Esophagus squamous epithelium (tissue), 4 donors: ENCODE data around the gene SDK2.

Source experiments
- POLR2A ChIP-seq, 4 donors: fragments of 450-650 bp; IDR thresholded peaks; one replicate each; pipeline ENCODE4 v1.6.1; 2017; ENCODE audit warnings: antibody characterized with exemption in 4 of 4, mild to moderate bottlenecking in 4 of 4, moderate library complexity in 3 of 4
- TF ChIP-seq, protein P1 (sequence below), 6 experiments: fragments of 450-650 bp in 4 of 6; fragments of 200-600 bp in 2 of 6; sonication (generic) in 2 of 6; IDR thresholded peaks; one replicate each; pipeline ENCODE4 v1.5.1; 2016 to 2019; ENCODE audit warnings: antibody characterized with exemption in 6 of 6, mild to moderate bottlenecking in 4 of 6, moderate library complexity in 4 of 6

DNA sequence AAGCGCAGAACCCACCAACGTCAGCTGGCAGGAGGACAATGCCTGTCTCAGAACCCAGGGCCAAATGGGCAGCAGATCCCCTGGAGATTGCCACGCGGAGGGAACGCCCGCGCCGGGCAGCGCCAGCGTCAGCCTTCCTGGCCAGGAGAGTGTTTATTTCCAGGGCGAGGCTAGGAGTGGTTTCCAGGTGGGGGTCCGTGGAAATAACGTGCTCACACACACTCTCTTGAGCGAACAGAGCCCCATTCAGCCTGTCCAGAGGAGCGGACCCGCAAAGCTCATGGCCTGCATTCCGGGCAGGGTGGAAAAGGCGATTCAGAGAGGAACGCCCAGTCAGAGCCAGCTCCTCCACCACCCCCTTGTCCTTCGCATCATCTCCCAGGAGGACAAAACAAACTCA, 40.3 kb downstream of the SDK2 start:
- TF ChIP-seq, protein P1, sequence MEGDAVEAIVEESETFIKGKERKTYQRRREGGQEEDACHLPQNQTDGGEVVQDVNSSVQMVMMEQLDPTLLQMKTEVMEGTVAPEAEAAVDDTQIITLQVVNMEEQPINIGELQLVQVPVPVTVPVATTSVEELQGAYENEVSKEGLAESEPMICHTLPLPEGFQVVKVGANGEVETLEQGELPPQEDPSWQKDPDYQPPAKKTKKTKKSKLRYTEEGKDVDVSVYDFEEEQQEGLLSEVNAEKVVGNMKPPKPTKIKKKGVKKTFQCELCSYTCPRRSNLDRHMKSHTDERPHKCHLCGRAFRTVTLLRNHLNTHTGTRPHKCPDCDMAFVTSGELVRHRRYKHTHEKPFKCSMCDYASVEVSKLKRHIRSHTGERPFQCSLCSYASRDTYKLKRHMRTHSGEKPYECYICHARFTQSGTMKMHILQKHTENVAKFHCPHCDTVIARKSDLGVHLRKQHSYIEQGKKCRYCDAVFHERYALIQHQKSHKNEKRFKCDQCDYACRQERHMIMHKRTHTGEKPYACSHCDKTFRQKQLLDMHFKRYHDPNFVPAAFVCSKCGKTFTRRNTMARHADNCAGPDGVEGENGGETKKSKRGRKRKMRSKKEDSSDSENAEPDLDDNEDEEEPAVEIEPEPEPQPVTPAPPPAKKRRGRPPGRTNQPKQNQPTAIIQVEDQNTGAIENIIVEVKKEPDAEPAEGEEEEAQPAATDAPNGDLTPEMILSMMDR (IDR thresholded peaks at IDR 0.05), result no peak
- TF ChIP-seq POLR2A (IDR thresholded peaks at IDR 0.05), result no peak
